GM23338 (cell line): ENCODE results near the gene CHMP3.

Source experiments
- CREB1 ChIP-seq: fragments of 250-450 bp; sonication (Bioruptor Pico); IDR thresholded peaks from 2 replicates; pipeline ENCODE4 v1.5.0; 2020; ENCODE audit warnings: low read depth, mild to moderate bottlenecking, moderate library complexity
- CTCF ChIP-seq, 2 experiments: fragments of 200-600 bp in 1 of 2; sonication (generic) in 1 of 2; conservative IDR thresholded peaks; 2 replicates each; pipeline versions ENCODE4 v1.5.1 to v1.6.1; 2016 to 2017; ENCODE audit warnings: antibody characterized with exemption in 2 of 2, low read depth in 2 of 2, mild to moderate bottlenecking in 2 of 2, moderate library complexity in 1 of 2
- ETS1 ChIP-seq: IDR thresholded peaks from 2 replicates; pipeline ENCODE4 v1.6.1; 2016; ENCODE audit warnings: antibody characterized with exemption
- EZH2 ChIP-seq: fragments of 200-600 bp; sonication (generic); IDR thresholded peaks from one replicate; pipeline ENCODE4 v1.8.0; 2017; ENCODE audit warnings: antibody characterized with exemption, mild to moderate bottlenecking, low read depth; ENCODE audit not compliant: unreplicated experiment
- EZH2phosphoT487 ChIP-seq: fragments of 200-600 bp; sonication (generic); IDR thresholded peaks from one replicate; pipeline ENCODE4 v1.8.1; 2018; ENCODE audit warnings: antibody characterized with exemption; ENCODE audit not compliant: unreplicated experiment
- JUNB ChIP-seq: IDR thresholded peaks from one replicate; pipeline ENCODE4 v1.6.1; 2016; ENCODE audit warnings: antibody characterized with exemption; ENCODE audit not compliant: unreplicated experiment
- NANOG ChIP-seq: IDR thresholded peaks from 2 replicates; pipeline ENCODE4 v1.6.1; 2016; ENCODE audit warnings: antibody characterized with exemption, borderline replicate concordance
- POLR2AphosphoS5 ChIP-seq: IDR thresholded peaks from 2 replicates; pipeline ENCODE4 v1.6.1; 2016; ENCODE audit warnings: antibody characterized with exemption, low read depth
- REST ChIP-seq: IDR thresholded peaks from one replicate; pipeline ENCODE4 v1.6.1; 2018; ENCODE audit warnings: antibody characterized with exemption; ENCODE audit not compliant: unreplicated experiment
- STAT1 ChIP-seq: IDR thresholded peaks from one replicate; pipeline ENCODE4 v1.6.1; 2016; ENCODE audit warnings: antibody characterized with exemption; ENCODE audit not compliant: unreplicated experiment
- ZNF114 ChIP-seq: fragments of 250-450 bp; sonication (Bioruptor Pico); IDR thresholded peaks from 2 replicates; pipeline ENCODE4 v1.5.0; 2020; ENCODE audit warnings: mild to moderate bottlenecking, moderate library complexity
- ZNF331 ChIP-seq: fragments of 250-450 bp; sonication (Bioruptor Pico); IDR thresholded peaks from 2 replicates; pipeline ENCODE4 v1.5.0; 2020; ENCODE audit warnings: low read depth, mild to moderate bottlenecking, moderate library complexity

GRCh38 chr2:86484385-86484784 is 78.9 kb downstream of the CHMP3 start:
- TF ChIP-seq CTCF (conservative IDR thresholded peaks at IDR 0.05; ENCODE audit: low read depth in 2 of 2): no peak
- no peak for TF ChIP-seq EZH2
- no peak for TF ChIP-seq CREB1 (CRISPR knock-in tag)
- no peak for TF ChIP-seq ZNF114
- TF ChIP-seq NANOG: no peak
- no peak for TF ChIP-seq EZH2phosphoT487
- no peak for TF ChIP-seq POLR2AphosphoS5
- TF ChIP-seq REST: no peak
- TF ChIP-seq JUNB: no peak
- TF ChIP-seq STAT1: no peak
- no peak for TF ChIP-seq ETS1
- TF ChIP-seq ZNF331 (CRISPR knock-in tag): no peak
